Mesendoderm (in vitro differentiated cells): ENCODE measurements around the gene NCOR2.

Experiments
- DNase-seq: peaks from one replicate; pipeline ENCODE4 v3.0.0; 2013
- H2AK5ac ChIP-seq: 2 replicates; pipeline ENCODE4 v1.6.1; 2013; ENCODE audit warnings: low read length, inconsistent platforms
- H2BK120ac ChIP-seq: 2 replicates; pipeline ENCODE4 v1.6.1; 2013; ENCODE audit warnings: low read depth, mild to moderate bottlenecking, low read length, moderate library complexity, mixed read lengths
- H2BK15ac ChIP-seq: replicated peaks from 2 replicates; pipeline ENCODE4 v1.6.1; 2013; ENCODE audit warnings: low read depth, mild to moderate bottlenecking, moderate library complexity
- H2BK5ac ChIP-seq: 2 replicates; pipeline ENCODE4 v1.6.1; 2013; ENCODE audit warnings: low read length, inconsistent platforms
- H3K18ac ChIP-seq: 2 replicates; pipeline ENCODE4 v1.6.1; 2013; ENCODE audit warnings: mild to moderate bottlenecking, low read length, mixed read lengths
- H3K23ac ChIP-seq: one replicate; pipeline ENCODE4 v1.6.1; 2013; ENCODE audit warnings: low read length
- H3K27ac ChIP-seq: 2 replicates; pipeline ENCODE4 v1.5.1; 2013; ENCODE audit warnings: low read depth, mild to moderate bottlenecking, inconsistent platforms, low read length, moderate library complexity
- H3K27me3 ChIP-seq: 2 replicates; pipeline ENCODE4 v1.6.1; 2013; ENCODE audit warnings: low read length, control low read depth, mild to moderate bottlenecking, inconsistent platforms; ENCODE audit not compliant: insufficient read depth, poor library complexity
- H3K36me3 ChIP-seq: 2 replicates; pipeline ENCODE4 v1.6.1; 2013; ENCODE audit warnings: low read length, inconsistent platforms; ENCODE audit not compliant: control insufficient read depth, insufficient read depth
- H3K4ac ChIP-seq: one replicate; pipeline ENCODE4 v1.6.1; 2013; ENCODE audit warnings: low read depth, mild to moderate bottlenecking, low read length, moderate library complexity
- H3K4me1 ChIP-seq: 2 replicates; pipeline ENCODE4 v1.6.1; 2013; ENCODE audit warnings: low read depth, low read length, inconsistent platforms; ENCODE audit not compliant: control insufficient read depth
- H3K4me2 ChIP-seq: 2 replicates; pipeline ENCODE4 v1.6.1; 2013; ENCODE audit warnings: low read length
- H3K4me3 ChIP-seq: 2 replicates; pipeline ENCODE4 v1.5.1; 2013; ENCODE audit warnings: mild to moderate bottlenecking, low read length
- H3K56ac ChIP-seq: one replicate; pipeline ENCODE4 v1.6.1; 2013; ENCODE audit warnings: low read length
- H3K79me1 ChIP-seq: 2 replicates; pipeline ENCODE4 v1.6.1; 2013; ENCODE audit warnings: low read length, inconsistent platforms
- H3K79me2 ChIP-seq: 2 replicates; pipeline ENCODE4 v1.6.1; 2013; ENCODE audit warnings: mild to moderate bottlenecking, low read length; ENCODE audit not compliant: control insufficient read depth, insufficient read depth
- H3K9ac ChIP-seq: 2 replicates; pipeline ENCODE4 v1.6.1; 2013; ENCODE audit warnings: low read length, inconsistent platforms
- H4K5ac ChIP-seq: one replicate; pipeline ENCODE4 v1.6.1; 2013; ENCODE audit warnings: low read length
- H4K8ac ChIP-seq: one replicate; pipeline ENCODE4 v1.6.1; 2013; ENCODE audit warnings: low read depth, mild to moderate bottlenecking, control low read depth, low read length, moderate library complexity
- WGBS: extraction: QIAGEN DNeasy Blood & Tissue Kit; methylation state at CpG from one replicate; pipeline ENCODE4 v1.1.7; 2013; ENCODE audit warnings: low lambda C conversion rate, missing lambda C conversion rate; ENCODE audit not compliant: insufficient coverage; ENCODE audit errors: extremely low coverage; 5-methylcytosine and 5-hydroxymethylcytosine counted together

NCOR2 gene

DNA sequence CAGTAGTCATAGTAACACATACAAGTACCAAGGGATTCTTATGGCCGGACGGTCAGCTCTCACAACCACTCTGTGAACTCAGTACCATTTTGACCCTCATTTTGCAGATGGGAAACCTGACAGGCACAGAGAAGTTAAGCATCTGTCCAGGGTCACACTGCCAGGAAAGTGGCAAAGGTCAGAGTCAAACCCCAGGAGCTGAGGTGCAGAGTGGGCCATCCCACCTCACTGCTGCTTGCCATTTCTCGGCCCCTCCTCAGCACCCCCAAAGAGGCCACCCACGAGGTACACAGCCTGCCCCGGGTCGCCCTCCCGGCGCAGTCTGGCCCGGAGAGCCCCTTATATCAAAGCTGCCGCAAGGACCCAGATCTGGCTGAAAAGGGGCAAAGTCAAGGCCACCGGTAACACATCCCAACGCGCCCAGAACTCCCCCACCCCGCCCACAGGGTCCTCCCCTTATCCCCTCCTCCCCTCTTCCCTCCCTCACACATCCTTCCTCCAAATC lies 1.7 kb downstream of the NCOR2 start:
- Histone ChIP-seq H3K27me3 (no peaks in the 10 kb centered on the region), H3K23ac (no peak overlapping the region), H3K4me1 (peaks cover 11% of the 10 kb centered on the region), H3K4me3 (peak overlapping the region; percentile 90), H3K79me1 (peaks cover 6% of the 10 kb centered on the region), H2BK15ac (no peak overlapping the region), H2AK5ac (no peak overlapping the region), H3K4ac (peak overlapping the region; percentile 74), H3K9ac (peak overlapping the region; percentile 94), H3K36me3 (no peaks in the 10 kb centered on the region), H2BK120ac (no peak overlapping the region), H4K8ac (no peak overlapping the region), H4K5ac (no peak overlapping the region), H3K79me2 (peaks cover 57% of the 10 kb centered on the region), H3K27ac (no peak overlapping the region), H3K18ac (peak overlapping the region; percentile 44), H3K56ac (peak overlapping the region; percentile 87), H3K4me2 (peak overlapping the region; percentile 44), H2BK5ac (no peak overlapping the region)
- peak; percentile 35 for DNase-seq
- no CpG with 5 or more reads among the region's 14 CpGs for WGBS

DNA sequence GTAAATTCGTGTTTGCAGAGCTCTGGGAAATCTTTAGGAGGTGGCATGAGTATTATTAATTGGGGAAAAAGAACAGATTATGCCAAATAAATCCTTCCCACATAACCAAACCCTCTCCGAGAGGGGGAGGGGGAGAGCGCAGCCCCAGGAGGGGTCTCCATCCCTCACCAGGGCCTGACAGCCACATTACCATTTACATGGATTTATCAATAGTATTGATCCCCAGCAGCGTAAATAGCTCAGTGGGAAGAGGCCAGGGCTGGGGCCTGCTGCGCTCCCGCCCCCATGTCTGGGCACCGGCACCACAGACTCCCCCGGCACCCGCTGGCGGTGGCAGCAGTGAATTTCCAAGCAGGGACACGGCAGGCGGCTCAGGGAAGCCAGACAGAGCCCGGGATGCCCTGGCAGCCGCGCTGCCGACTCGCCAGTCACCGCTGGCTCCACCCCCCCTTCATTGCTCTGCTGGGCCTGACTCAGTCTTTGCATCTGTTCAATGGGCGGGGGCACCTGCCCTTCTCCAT lies 2.4 kb downstream of the NCOR2 start:
- Histone ChIP-seq H3K4me3 (no peak overlapping the region), H3K4me1 (peaks cover 11% of the 10 kb centered on the region), H3K9ac (peak overlapping the region; percentile 2), H3K18ac (peak overlapping the region; percentile 45), H2AK5ac (no peak overlapping the region), H3K4ac (no peak overlapping the region), H2BK5ac (no peak overlapping the region), H2BK15ac (no peak overlapping the region), H3K27me3 (no peaks in the 10 kb centered on the region), H3K4me2 (peak overlapping the region; percentile 2), H3K36me3 (no peaks in the 10 kb centered on the region), H3K79me2 (peaks cover 63% of the 10 kb centered on the region), H3K56ac (peak overlapping the region; percentile 1), H4K5ac (no peak overlapping the region), H4K8ac (no peak overlapping the region), H3K27ac (peak overlapping the region; percentile 46), H3K79me1 (peaks cover 7% of the 10 kb centered on the region), H2BK120ac (no peak overlapping the region), H3K23ac (no peak overlapping the region)
- WGBS: no CpG with 5 or more reads among the region's 19 CpGs
- peak; percentile 52 for DNase-seq

DNA sequence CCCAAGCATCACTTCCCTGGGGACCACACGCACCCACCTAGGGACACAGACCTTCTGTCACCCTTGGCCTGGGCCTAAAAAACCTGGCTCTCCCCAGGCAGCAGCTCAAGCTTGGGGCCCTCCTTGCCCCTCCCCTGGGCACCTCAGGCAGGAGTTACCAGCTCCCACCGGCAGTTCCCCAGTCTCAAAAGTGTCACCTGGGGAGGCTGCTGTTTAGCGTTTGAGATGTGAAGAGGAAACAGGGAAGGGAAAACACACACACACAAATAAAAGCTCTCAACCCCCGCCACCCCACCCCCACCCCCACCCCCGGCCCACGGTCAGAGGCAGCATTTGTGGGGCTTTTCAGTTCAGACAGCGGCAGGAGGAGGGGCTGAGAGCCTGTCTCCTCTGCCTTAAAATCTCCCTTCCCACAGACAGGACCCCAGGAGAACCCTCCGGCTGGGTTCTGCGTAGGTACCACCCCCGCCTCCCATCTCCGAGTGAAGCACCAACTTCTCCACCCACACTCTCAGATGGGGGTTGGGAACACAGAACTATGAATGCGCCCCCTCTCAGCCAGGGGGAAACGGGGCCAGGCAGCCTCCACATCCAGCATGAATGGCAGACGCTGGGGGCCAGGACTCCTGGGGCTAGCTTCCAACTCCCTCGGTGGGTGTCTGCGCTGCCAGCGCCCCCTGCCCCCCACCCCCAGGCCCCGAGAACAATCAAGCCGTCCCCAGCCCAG lies 3.0 kb downstream of the NCOR2 start:
- no peak overlapping the region for H4K8ac ChIP-seq
- no peak overlapping the region for H4K5ac ChIP-seq
- H2BK5ac ChIP-seq: no peak overlapping the region
- no peak overlapping the region for H3K4me3 ChIP-seq
- peak overlapping the region; percentile 47 for H3K9ac ChIP-seq
- no peak overlapping the region for H2BK15ac ChIP-seq
- no peaks in the 10 kb centered on the region for H3K27me3 ChIP-seq
- peak overlapping the region; percentile 77 for H3K27ac ChIP-seq
- peaks cover 10% of the 10 kb centered on the region for H3K4me1 ChIP-seq
- H2AK5ac ChIP-seq: no peak overlapping the region
- H3K56ac ChIP-seq: peak overlapping the region; percentile 73
- peak overlapping the region; percentile 67 for H3K4me2 ChIP-seq
- H3K4ac ChIP-seq: no peak overlapping the region
- peaks cover 69% of the 10 kb centered on the region for H3K79me2 ChIP-seq
- H3K36me3 ChIP-seq: no peaks in the 10 kb centered on the region
- WGBS: no CpG with 5 or more reads among the region's 19 CpGs
- no peak overlapping the region for H3K23ac ChIP-seq
- peak overlapping the region; percentile 45 for H3K18ac ChIP-seq
- peaks cover 12% of the 10 kb centered on the region for H3K79me1 ChIP-seq
- H2BK120ac ChIP-seq: no peak overlapping the region
- no peak for DNase-seq

DNA sequence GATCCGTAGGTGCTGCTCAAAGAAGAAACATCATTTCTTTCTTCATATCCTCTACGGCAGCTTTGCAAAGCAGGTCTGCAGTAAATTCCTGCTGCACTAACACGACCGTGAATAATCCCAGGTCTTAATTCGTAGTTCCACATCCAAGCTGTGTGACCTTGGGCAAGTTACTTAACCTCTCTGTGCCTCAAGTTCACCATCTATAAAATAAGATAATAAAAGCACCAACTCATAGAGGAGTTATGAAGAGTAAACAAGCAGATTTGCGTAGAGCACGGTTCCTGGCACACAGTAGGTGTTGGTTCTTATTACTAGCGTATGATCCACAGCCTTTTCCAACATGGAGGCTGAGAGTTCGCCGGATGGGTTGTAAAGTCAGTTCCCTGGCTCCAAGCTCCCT lies 3.6 kb downstream of the NCOR2 start:
- Histone ChIP-seq H3K56ac (no peak overlapping the region), H3K27ac (peak overlapping the region; percentile 57), H3K27me3 (no peaks in the 10 kb centered on the region), H4K5ac (no peak overlapping the region), H2AK5ac (no peak overlapping the region), H3K79me1 (peaks cover 15% of the 10 kb centered on the region), H3K79me2 (peaks cover 75% of the 10 kb centered on the region), H3K4ac (no peak overlapping the region), H3K18ac (no peak overlapping the region), H2BK15ac (no peak overlapping the region), H2BK5ac (no peak overlapping the region), H3K4me3 (no peak overlapping the region), H3K23ac (no peak overlapping the region), H3K9ac (no peak overlapping the region), H4K8ac (no peak overlapping the region), H3K4me2 (no peak overlapping the region), H3K4me1 (peaks cover 7% of the 10 kb centered on the region), H3K36me3 (no peaks in the 10 kb centered on the region), H2BK120ac (no peak overlapping the region)
- DNase-seq: no peak
- no CpG with 5 or more reads among the region's 10 CpGs for WGBS

DNA sequence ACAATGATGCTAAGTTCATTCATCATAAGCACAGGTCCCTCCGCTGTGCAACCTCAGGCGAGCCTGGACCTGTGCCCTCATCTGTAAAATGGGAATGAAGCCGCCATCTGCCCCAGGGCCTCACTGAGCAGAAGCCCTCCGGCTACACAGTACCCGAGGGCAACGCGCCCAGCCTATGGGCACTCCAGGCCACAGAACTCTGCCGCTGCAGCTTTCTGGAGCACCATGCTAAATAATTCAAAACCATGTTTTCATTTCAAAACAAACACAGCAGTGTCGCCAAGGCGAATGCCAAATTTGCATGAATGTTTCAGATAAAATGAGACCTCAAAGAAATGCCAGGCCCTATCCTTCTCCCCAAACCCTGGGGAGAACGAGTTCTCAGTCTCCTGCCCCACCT lies 4.0 kb downstream of the NCOR2 start:
- no peak overlapping the region for H3K4ac ChIP-seq
- no peak overlapping the region for H2BK5ac ChIP-seq
- no peak overlapping the region for H3K18ac ChIP-seq
- no peak overlapping the region for H3K4me2 ChIP-seq
- no peaks in the 10 kb centered on the region for H3K27me3 ChIP-seq
- no CpG with 5 or more reads among the region's 11 CpGs for WGBS
- no peak for DNase-seq
- no peak overlapping the region for H2BK120ac ChIP-seq
- H3K23ac ChIP-seq: no peak overlapping the region
- peaks cover 7% of the 10 kb centered on the region for H3K4me1 ChIP-seq
- no peaks in the 10 kb centered on the region for H3K36me3 ChIP-seq
- H3K79me2 ChIP-seq: peaks cover 79% of the 10 kb centered on the region
- no peak overlapping the region for H3K9ac ChIP-seq
- no peak overlapping the region for H2AK5ac ChIP-seq
- H4K5ac ChIP-seq: no peak overlapping the region
- H3K4me3 ChIP-seq: no peak overlapping the region
- no peak overlapping the region for H2BK15ac ChIP-seq
- no peak overlapping the region for H3K56ac ChIP-seq
- H4K8ac ChIP-seq: no peak overlapping the region
- peaks cover 15% of the 10 kb centered on the region for H3K79me1 ChIP-seq
- no peak overlapping the region for H3K27ac ChIP-seq
